HepG2 (cell line): ENCODE data around the gene SEMA4A. TPM values are rescaled to one million over a fixed set of nuclear protein-coding genes. Genes with fewer than 3 reads are reported as not detected.

ENCODE experiments used
- ATAC-seq: fragments of 200-7000 bp; cut with Tn5 transposase; 3 replicates; pipeline ENCODE4 v1.9.1; 2020; ENCODE audit warnings: mild to moderate bottlenecking, moderate library complexity
- BruUV-seq: library from RNA; stranded (reverse); fragments of 400-500 nt; replicated peaks from 2 replicates; lab custom pipeline; 2021; lab: Mats Ljungman, UMichigan
- CTCF ChIA-PET: fragments of 300-600 bp; formaldehyde crosslinking; extraction: SDS; loops from one replicate; lab custom pipeline; 2021; ENCODE audit warnings: low total read pairs, inconsistent platforms, low intra/inter-chr PET ratio; lab: Yijun Ruan, JAX
- POLR2A ChIA-PET: fragments of 350-600 bp; sonication (Branson Sonifier 250); formaldehyde crosslinking; loops from one replicate; lab custom pipeline; 2020; ENCODE audit warnings: antibody characterized with exemption, inconsistent platforms; lab: Yijun Ruan, JAX
- DNase-seq: peaks from one replicate; pipeline ENCODE4 v3.0.0-alpha.2; 2015; ENCODE audit warnings: low spot score
- FAIRE-seq: peaks from 3 replicates; lab custom pipeline; 2011; peaks lifted over from hg19 to GRCh38; lab: Jason Lieb, UNC
- H2AFZ ChIP-seq: one replicate; pipeline ENCODE4 v1.6.1; 2011; ENCODE audit warnings: low read length, inconsistent platforms
- H3K27ac ChIP-seq: fragments of 300-600 bp; 3 replicates; pipeline ENCODE4 v1.8.0; 2011; ENCODE audit warnings: mixed run types, mild to moderate bottlenecking, mixed read lengths, low read length, inconsistent platforms; ENCODE audit not compliant: insufficient read depth; ENCODE audit errors: extremely low read length
- H3K27me3 ChIP-seq, 2 experiments: fragments of 200-600 bp in 1 of 2; 2 replicates in 1 of 2; 3 replicates in 1 of 2; pipeline versions ENCODE4 v1.6.0 to v1.8.0; 2011; ENCODE audit warnings: low read length in 2 of 2, mild to moderate bottlenecking in 2 of 2, moderate library complexity in 2 of 2, inconsistent platforms in 1 of 2; ENCODE audit not compliant: insufficient read depth in 2 of 2, control insufficient read depth in 1 of 2
- H3K36me3 ChIP-seq, 2 experiments: fragments of 200-600 bp in 1 of 2; replicated peaks in 1 of 2; 2 replicates in 1 of 2; 3 replicates in 1 of 2; pipeline versions ENCODE4 v1.5.1 to v1.8.0; 2011; ENCODE audit warnings: low read length in 2 of 2, inconsistent platforms in 1 of 2; ENCODE audit not compliant: insufficient read depth in 2 of 2, control insufficient read depth in 1 of 2
- H3K4me1 ChIP-seq: 2 replicates; pipeline ENCODE4 v1.5.1; 2012; ENCODE audit warnings: low read length, inconsistent platforms; ENCODE audit not compliant: insufficient read depth
- H3K4me2 ChIP-seq: 2 replicates; pipeline ENCODE4 v1.6.0; 2011; ENCODE audit warnings: low read depth, low read length, inconsistent platforms
- H3K4me3 ChIP-seq, 3 experiments: fragments of 200-600 bp in 1 of 3; sonication (generic), shearing (Covaris generic) in 1 of 3; replicated peaks in 1 of 3; 2 replicates each; pipeline ENCODE4 v1.5.1; 2011 to 2016; ENCODE audit warnings: low read length in 3 of 3, inconsistent platforms in 2 of 3, low read depth in 2 of 3, mild to moderate bottlenecking in 2 of 3, control low read depth in 1 of 3, mixed read lengths in 1 of 3; ENCODE audit not compliant: insufficient read depth in 1 of 3
- H3K79me2 ChIP-seq: one replicate; pipeline ENCODE4 v1.6.1; 2011; ENCODE audit warnings: low read length, inconsistent platforms; ENCODE audit not compliant: insufficient read depth
- H3K9ac ChIP-seq: 2 replicates; pipeline ENCODE4 v1.6.0; 2011; ENCODE audit warnings: mild to moderate bottlenecking, low read depth, low read length, inconsistent platforms; ENCODE audit not compliant: insufficient read depth
- H3K9me3 ChIP-seq: 2 replicates; pipeline ENCODE4 v1.5.1; 2012; ENCODE audit warnings: mild to moderate bottlenecking, low read length
- H4K20me1 ChIP-seq: 2 replicates; pipeline ENCODE4 v1.6.0; 2011; ENCODE audit warnings: inconsistent platforms, mild to moderate bottlenecking, low read length, moderate library complexity; ENCODE audit not compliant: insufficient read depth
- FOXM1 ChIP-seq: sonication (generic); formaldehyde crosslinking; IDR thresholded peaks from 2 replicates; pipeline ENCODE4 v1.5.0; 2020; ENCODE audit warnings: missing genetic modification reagents
- HOXA3 ChIP-seq: sonication (generic); formaldehyde crosslinking; IDR thresholded peaks from 2 replicates; pipeline ENCODE4 v1.5.0; 2020; ENCODE audit warnings: missing genetic modification reagents
- IRF2 ChIP-seq: IDR thresholded peaks from 2 replicates; pipeline ENCODE4 v1.6.1; 2018; ENCODE audit warnings: missing genetic modification reagents, missing compliant biosample characterization
- NFE2L1 ChIP-seq: sonication (generic); formaldehyde crosslinking; IDR thresholded peaks from 2 replicates; pipeline ENCODE4 v1.4.0; 2020; ENCODE audit warnings: missing genetic modification reagents, mild to moderate bottlenecking, borderline replicate concordance
- REL ChIP-seq: sonication (generic); formaldehyde crosslinking; conservative IDR thresholded peaks from 2 replicates; pipeline ENCODE4 v1.8.0; 2022; ENCODE audit warnings: mild to moderate bottlenecking, missing genetic modification reagents, moderate library complexity
- REPIN1 ChIP-seq: sonication (generic); formaldehyde crosslinking; IDR thresholded peaks from 2 replicates; pipeline ENCODE4 v1.8.0; 2022; ENCODE audit warnings: missing genetic modification reagents, low read depth, mild to moderate bottlenecking, borderline replicate concordance
- ZBTB3 ChIP-seq: sonication (generic); formaldehyde crosslinking; IDR thresholded peaks from 2 replicates; pipeline ENCODE4 v1.4.0; 2020; ENCODE audit warnings: low read depth, mild to moderate bottlenecking, moderate library complexity, missing genetic modification reagents, borderline replicate concordance
- ZNF10 ChIP-seq: sonication (generic); formaldehyde crosslinking; IDR thresholded peaks from 2 replicates; pipeline ENCODE4 v1.4.0; 2020; ENCODE audit warnings: mild to moderate bottlenecking, low read depth, missing genetic modification reagents, borderline replicate concordance
- ZNF780A ChIP-seq: sonication (generic); formaldehyde crosslinking; IDR thresholded peaks from 2 replicates; pipeline ENCODE4 v1.8.0; 2022; ENCODE audit warnings: mild to moderate bottlenecking, missing genetic modification reagents, moderate library complexity
- WGBS: methylation state at CpG from one replicate; pipeline ENCODE4 v1.1.6; 2017; ENCODE audit warnings: low lambda C conversion rate; 5-methylcytosine and 5-hydroxymethylcytosine counted together
- in situ Hi-C: cut with HindIII; loops from 2 replicates; pipeline ENCODE4 v1.10.0; 2017; ENCODE audit warnings: low pct_unique_long_range_greater_than_20kb; ENCODE audit not compliant: extremely low pct_ligation_motif_present
- intact Hi-C: fragments of 100-400 bp; cut with micrococcal nuclease; formaldehyde crosslinking; loops from one replicate; pipeline ENCODE4 v1.10.0; 2022; ENCODE audit not compliant: unreplicated experiment
- polyA plus RNA-seq, 8 experiments: library from polyadenylated mRNA; depleted of rRNA in 3 of 8; stranded (reverse) in 7 of 8; unstranded in 1 of 8; fragments of >200 nt; fragmentation: Illumina TruSeq in 4 of 8; extraction: Trizol in 4 of 8; gene quantifications; 2 replicates each; pipeline versions ENCODE4 v1.2.1 to v1.2.3, GENCODE V29; 2011 to 2016; ENCODE audit warnings: low read depth in 4 of 8, missing spikeins in 1 of 8, mixed read lengths in 1 of 8; ENCODE audit not compliant: insufficient read depth in 1 of 8
- total RNA-seq, 5 experiments: library from RNA; depleted of rRNA; stranded (reverse); fragments of >200 nt; fragmentation: Illumina TruSeq; extraction: Trizol; gene quantifications; 2 replicates each; pipeline ENCODE4 v1.2.3, GENCODE V29; 2016; ENCODE audit warnings: low read depth in 1 of 5
- TF ChIP-seq, protein P1 (sequence below): fragments of 450-650 bp; IDR thresholded peaks from 2 replicates; pipeline ENCODE4 v1.6.1; 2017; ENCODE audit warnings: mild to moderate bottlenecking

SEMA4A gene
- total and polyA plus RNA-seq, 2 of the 13 experiments (the other 11 are each of a cell fraction or from before 2014, with no cell fraction given): 0.09 to 0.20 TPM

DNA sequence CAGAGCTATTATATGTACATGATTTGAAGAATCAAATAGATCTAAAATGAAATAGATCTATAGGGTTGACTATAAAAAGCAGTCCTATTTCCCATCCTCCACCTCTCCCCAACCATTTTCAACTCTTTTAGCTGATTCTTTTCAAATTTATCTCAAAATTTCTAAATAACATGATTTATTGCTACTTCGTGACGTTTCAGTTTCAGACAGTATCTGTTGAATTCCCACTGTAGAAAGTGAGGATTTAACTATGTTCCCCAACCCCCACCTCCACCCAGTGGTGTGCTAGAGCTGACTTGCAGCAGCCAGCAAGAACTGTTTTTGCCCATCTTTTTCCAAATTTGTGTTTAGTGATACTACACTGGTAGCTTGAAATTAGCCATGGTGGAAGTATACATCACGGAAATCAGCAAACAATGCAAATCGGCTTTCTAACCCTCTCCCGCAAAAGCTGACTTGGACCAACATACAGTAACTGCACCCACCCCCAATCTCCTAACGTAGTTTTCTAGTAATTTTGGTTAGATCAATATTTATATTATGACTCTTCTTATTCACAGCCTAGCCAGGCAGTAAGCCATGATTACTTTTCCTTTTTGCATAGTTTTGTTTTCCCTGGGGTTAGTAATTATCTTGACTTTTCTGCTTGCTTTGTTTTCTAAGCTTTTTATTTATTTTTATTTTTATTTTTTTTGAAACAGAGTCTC lies 10.9 kb downstream of the SEMA4A start:
- ChIA-PET CTCF (no interaction called here), POLR2A (interaction anchor here (0.6 kb wide), 1 partner anchor 8 kb away, joined by 3 read pairs; no protein-coding TSS in a partner anchor)
- Histone ChIP-seq H3K4me1 (peaks cover 31% of the 10 kb centered on the region), H3K4me2 (no peak overlapping the region), H3K9ac (no peak overlapping the region), H3K36me3 (no peaks in the 10 kb centered on the region), H2AFZ (no peak overlapping the region), H3K9me3 (no peaks in the 10 kb centered on the region), H3K27ac (no peak overlapping the region), H3K79me2 (no peaks in the 10 kb centered on the region), H3K4me3 (no peak overlapping the region), H3K27me3 (no peaks in the 10 kb centered on the region; a peak in 1 of 5 replicates), H4K20me1 (no peaks in the 10 kb centered on the region)
- ATAC-seq (no peak), DNase-seq (no peak), FAIRE-seq (no peak)
- WGBS: 67% methylated on average over 6 of the region's 6 CpGs
- in situ Hi-C loops (no loop called here), intact Hi-C loops (no loop called here)
- no TSS peak for BruUV-seq
- TF ChIP-seq, protein P1, sequence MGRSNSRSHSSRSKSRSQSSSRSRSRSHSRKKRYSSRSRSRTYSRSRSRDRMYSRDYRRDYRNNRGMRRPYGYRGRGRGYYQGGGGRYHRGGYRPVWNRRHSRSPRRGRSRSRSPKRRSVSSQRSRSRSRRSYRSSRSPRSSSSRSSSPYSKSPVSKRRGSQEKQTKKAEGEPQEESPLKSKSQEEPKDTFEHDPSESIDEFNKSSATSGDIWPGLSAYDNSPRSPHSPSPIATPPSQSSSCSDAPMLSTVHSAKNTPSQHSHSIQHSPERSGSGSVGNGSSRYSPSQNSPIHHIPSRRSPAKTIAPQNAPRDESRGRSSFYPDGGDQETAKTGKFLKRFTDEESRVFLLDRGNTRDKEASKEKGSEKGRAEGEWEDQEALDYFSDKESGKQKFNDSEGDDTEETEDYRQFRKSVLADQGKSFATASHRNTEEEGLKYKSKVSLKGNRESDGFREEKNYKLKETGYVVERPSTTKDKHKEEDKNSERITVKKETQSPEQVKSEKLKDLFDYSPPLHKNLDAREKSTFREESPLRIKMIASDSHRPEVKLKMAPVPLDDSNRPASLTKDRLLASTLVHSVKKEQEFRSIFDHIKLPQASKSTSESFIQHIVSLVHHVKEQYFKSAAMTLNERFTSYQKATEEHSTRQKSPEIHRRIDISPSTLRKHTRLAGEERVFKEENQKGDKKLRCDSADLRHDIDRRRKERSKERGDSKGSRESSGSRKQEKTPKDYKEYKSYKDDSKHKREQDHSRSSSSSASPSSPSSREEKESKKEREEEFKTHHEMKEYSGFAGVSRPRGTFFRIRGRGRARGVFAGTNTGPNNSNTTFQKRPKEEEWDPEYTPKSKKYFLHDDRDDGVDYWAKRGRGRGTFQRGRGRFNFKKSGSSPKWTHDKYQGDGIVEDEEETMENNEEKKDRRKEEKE: no peak
- no peak for TF ChIP-seq ZBTB3 (CRISPR knock-in tag)
- TF ChIP-seq NFE2L1 (CRISPR knock-in tag): no peak
- no peak for TF ChIP-seq IRF2 (CRISPR knock-in tag)
- no peak for TF ChIP-seq REL (CRISPR knock-in tag)
- no peak for TF ChIP-seq HOXA3 (CRISPR knock-in tag)
- TF ChIP-seq ZNF10 (CRISPR knock-in tag): no peak
- no peak for TF ChIP-seq FOXM1
- no peak for TF ChIP-seq ZNF780A (CRISPR knock-in tag)
- TF ChIP-seq REPIN1: no peak
